ENCODE measurements around the gene MSRB3.

DNA sequence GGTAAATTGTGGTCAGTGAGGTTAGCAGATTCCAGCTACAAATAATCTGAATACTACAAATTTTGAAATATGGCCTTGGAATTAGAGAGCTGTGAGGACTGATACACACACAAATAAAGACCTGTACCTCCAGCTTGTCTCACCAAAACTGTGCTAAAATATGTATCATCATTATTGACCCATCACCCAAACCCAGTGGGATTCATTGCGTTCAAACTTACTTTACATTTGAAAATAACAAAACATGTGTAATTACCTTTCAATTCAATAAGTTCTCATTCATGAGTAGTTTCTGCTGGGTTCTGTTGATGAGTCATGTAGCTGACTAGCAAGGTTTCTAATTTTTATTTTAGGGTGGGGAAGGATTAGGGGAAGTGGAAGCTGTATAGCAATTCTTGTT is 170.9 kb downstream of the MSRB3 start:
- TF ChIP-seq POLR2AphosphoS5 (IDR thresholded peaks at IDR 0.05; ENCODE audit: low read length) (no peak), STAT1 (conservative IDR thresholded peaks at IDR 0.05) (no peak), CEBPB (IDR thresholded peaks at IDR 0.05; ENCODE audit: borderline replicate concordance in 1 of 2, low read depth in 2 of 2, low read length in 2 of 2) (no peak), CREB1 (IDR thresholded peaks at IDR 0.05; ENCODE audit: low read depth) (no peak), FOS (IDR thresholded peaks at IDR 0.05; ENCODE audit: borderline replicate concordance, extremely low read depth, insufficient read length) (no peak), SRF (IDR thresholded peaks at IDR 0.05; ENCODE audit: low read depth in 2 of 2, low read length in 2 of 2) (no peak), EZH2 (IDR thresholded peaks at IDR 0.05; ENCODE audit: borderline replicate concordance, control insufficient read depth, low read depth, low read length) (no peak), HDGF (IDR thresholded peaks at IDR 0.05) (no peak), EP300 (IDR thresholded peaks at IDR 0.05; ENCODE audit: borderline replicate concordance in 1 of 2, control insufficient read depth in 1 of 2, low read depth in 2 of 2, low read length in 2 of 2) (no peak)
- TF ChIP-seq, protein P1, sequence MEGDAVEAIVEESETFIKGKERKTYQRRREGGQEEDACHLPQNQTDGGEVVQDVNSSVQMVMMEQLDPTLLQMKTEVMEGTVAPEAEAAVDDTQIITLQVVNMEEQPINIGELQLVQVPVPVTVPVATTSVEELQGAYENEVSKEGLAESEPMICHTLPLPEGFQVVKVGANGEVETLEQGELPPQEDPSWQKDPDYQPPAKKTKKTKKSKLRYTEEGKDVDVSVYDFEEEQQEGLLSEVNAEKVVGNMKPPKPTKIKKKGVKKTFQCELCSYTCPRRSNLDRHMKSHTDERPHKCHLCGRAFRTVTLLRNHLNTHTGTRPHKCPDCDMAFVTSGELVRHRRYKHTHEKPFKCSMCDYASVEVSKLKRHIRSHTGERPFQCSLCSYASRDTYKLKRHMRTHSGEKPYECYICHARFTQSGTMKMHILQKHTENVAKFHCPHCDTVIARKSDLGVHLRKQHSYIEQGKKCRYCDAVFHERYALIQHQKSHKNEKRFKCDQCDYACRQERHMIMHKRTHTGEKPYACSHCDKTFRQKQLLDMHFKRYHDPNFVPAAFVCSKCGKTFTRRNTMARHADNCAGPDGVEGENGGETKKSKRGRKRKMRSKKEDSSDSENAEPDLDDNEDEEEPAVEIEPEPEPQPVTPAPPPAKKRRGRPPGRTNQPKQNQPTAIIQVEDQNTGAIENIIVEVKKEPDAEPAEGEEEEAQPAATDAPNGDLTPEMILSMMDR (IDR thresholded peaks at IDR 0.05 in 2 of 3, conservative IDR thresholded peaks at IDR 0.05 in 1 of 3; ENCODE audit: control insufficient read depth in 2 of 3, extremely low read depth in 1 of 3, insufficient read depth in 1 of 3, low read depth in 3 of 3, low read length in 3 of 3) = no peak

Measured in GM12878 (cell line).